GM23338 (cell line): ENCODE results near the gene LMF1. TPM values are rescaled to one million over a fixed set of nuclear protein-coding genes. Genes with fewer than 3 reads are reported as not detected.

Experiments used
- ATAC-seq: fragments of 200-7000 bp; cut with Tn5 transposase; 3 replicates; pipeline ENCODE4 v1.9.1; 2020
- DNase-seq: peaks from one replicate; pipeline ENCODE4 v3.0.0-alpha.2; 2015; ENCODE audit warnings: low spot score
- H2AFZ ChIP-seq: fragments of 200-600 bp; sonication (generic); 2 replicates; pipeline ENCODE4 v1.8.0; 2016; ENCODE audit warnings: antibody characterized with exemption, mild to moderate bottlenecking, moderate library complexity
- H3F3A ChIP-seq: fragments of 200-600 bp; sonication (generic); replicated peaks from 2 replicates; pipeline ENCODE4 v1.8.0; 2017; ENCODE audit warnings: antibody characterized with exemption, mixed run types, low read depth
- H3K27ac ChIP-seq: fragments of 200-600 bp; sonication (generic); 2 replicates; pipeline ENCODE4 v1.6.1; 2016; ENCODE audit warnings: low read depth
- H3K27me3 ChIP-seq: fragments of 200-600 bp; sonication (generic); 2 replicates; pipeline ENCODE4 v1.8.0; 2016; ENCODE audit warnings: mild to moderate bottlenecking, mixed run types, moderate library complexity; ENCODE audit not compliant: insufficient read depth
- H3K36me3 ChIP-seq: fragments of 200-600 bp; sonication (generic); 2 replicates; pipeline ENCODE4 v1.8.0; 2016; ENCODE audit warnings: mild to moderate bottlenecking; ENCODE audit not compliant: insufficient read depth
- H3K4me1 ChIP-seq: fragments of 200-600 bp; sonication (generic); 2 replicates; pipeline ENCODE4 v1.8.0; 2016; ENCODE audit warnings: mild to moderate bottlenecking, moderate library complexity; ENCODE audit not compliant: insufficient read depth
- H3K4me2 ChIP-seq: fragments of 200-600 bp; sonication (generic); 2 replicates; pipeline ENCODE4 v1.7.1; 2017; ENCODE audit warnings: mixed run types
- H3K4me3 ChIP-seq: fragments of 200-600 bp; sonication (generic); 2 replicates; pipeline ENCODE4 v1.6.1; 2016; ENCODE audit warnings: mixed run types
- H3K79me2 ChIP-seq: fragments of 200-600 bp; sonication (generic); replicated peaks from 2 replicates; pipeline ENCODE4 v1.8.0; 2017; ENCODE audit warnings: mild to moderate bottlenecking; ENCODE audit not compliant: insufficient read depth
- H3K9me2 ChIP-seq: fragments of 200-600 bp; sonication (generic); 2 replicates; pipeline ENCODE4 v1.8.0; 2017; ENCODE audit not compliant: insufficient read depth
- H4K20me1 ChIP-seq: fragments of 200-600 bp; sonication (generic); replicated peaks from 2 replicates; pipeline ENCODE4 v1.8.0; 2017; ENCODE audit warnings: mild to moderate bottlenecking; ENCODE audit not compliant: insufficient read depth
- H3K27ac Mint-ChIP-seq: 2 replicates; pipeline ENCODE4 v1.8.0; 2020; ENCODE audit warnings: inconsistent platforms, mild to moderate bottlenecking, moderate library complexity, mixed read lengths
- H3K27me3 Mint-ChIP-seq: 3 replicates; pipeline ENCODE4 v1.8.0; 2022; ENCODE audit warnings: low read depth, mild to moderate bottlenecking, moderate library complexity, mixed read lengths, inconsistent platforms; ENCODE audit not compliant: insufficient read depth, poor library complexity
- H3K36me3 Mint-ChIP-seq: 3 replicates; pipeline ENCODE4 v1.8.0; 2021; ENCODE audit warnings: low read depth, mild to moderate bottlenecking, inconsistent platforms, moderate library complexity, mixed read lengths
- H3K4me1 Mint-ChIP-seq: 3 replicates; pipeline ENCODE4 v1.8.0; 2020; ENCODE audit warnings: mild to moderate bottlenecking, inconsistent platforms, mixed read lengths
- H3K4me3 Mint-ChIP-seq: 3 replicates; pipeline ENCODE4 v1.8.0; 2021; ENCODE audit warnings: moderate library complexity, mild to moderate bottlenecking, inconsistent platforms, mixed read lengths
- H3K9me3 Mint-ChIP-seq: 3 replicates; pipeline ENCODE4 v1.8.0; 2020; ENCODE audit warnings: moderate library complexity, mild to moderate bottlenecking, inconsistent platforms, mixed read lengths
- CREB1 ChIP-seq: fragments of 250-450 bp; sonication (Bioruptor Pico); IDR thresholded peaks from 2 replicates; pipeline ENCODE4 v1.5.0; 2020; ENCODE audit warnings: low read depth, mild to moderate bottlenecking, moderate library complexity
- ETS1 ChIP-seq: IDR thresholded peaks from 2 replicates; pipeline ENCODE4 v1.6.1; 2016; ENCODE audit warnings: antibody characterized with exemption
- EZH2 ChIP-seq: fragments of 200-600 bp; sonication (generic); IDR thresholded peaks from one replicate; pipeline ENCODE4 v1.8.0; 2017; ENCODE audit warnings: antibody characterized with exemption, mild to moderate bottlenecking, low read depth; ENCODE audit not compliant: unreplicated experiment
- EZH2phosphoT487 ChIP-seq: fragments of 200-600 bp; sonication (generic); IDR thresholded peaks from one replicate; pipeline ENCODE4 v1.8.1; 2018; ENCODE audit warnings: antibody characterized with exemption; ENCODE audit not compliant: unreplicated experiment
- NANOG ChIP-seq: IDR thresholded peaks from 2 replicates; pipeline ENCODE4 v1.6.1; 2016; ENCODE audit warnings: antibody characterized with exemption, borderline replicate concordance
- POLR2AphosphoS5 ChIP-seq: IDR thresholded peaks from 2 replicates; pipeline ENCODE4 v1.6.1; 2016; ENCODE audit warnings: antibody characterized with exemption, low read depth
- REST ChIP-seq: IDR thresholded peaks from one replicate; pipeline ENCODE4 v1.6.1; 2018; ENCODE audit warnings: antibody characterized with exemption; ENCODE audit not compliant: unreplicated experiment
- STAT1 ChIP-seq: IDR thresholded peaks from one replicate; pipeline ENCODE4 v1.6.1; 2016; ENCODE audit warnings: antibody characterized with exemption; ENCODE audit not compliant: unreplicated experiment
- ZNF114 ChIP-seq: fragments of 250-450 bp; sonication (Bioruptor Pico); IDR thresholded peaks from 2 replicates; pipeline ENCODE4 v1.5.0; 2020; ENCODE audit warnings: mild to moderate bottlenecking, moderate library complexity
- ZNF331 ChIP-seq: fragments of 250-450 bp; sonication (Bioruptor Pico); IDR thresholded peaks from 2 replicates; pipeline ENCODE4 v1.5.0; 2020; ENCODE audit warnings: low read depth, mild to moderate bottlenecking, moderate library complexity
- ZNF462 ChIP-seq: fragments of 250-450 bp; sonication (Bioruptor Pico); IDR thresholded peaks from 2 replicates; pipeline ENCODE4 v1.5.0; 2020; ENCODE audit warnings: mild to moderate bottlenecking, moderate library complexity
- polyA plus RNA-seq: library from polyadenylated mRNA; unstranded; fragments of >200 nt; fragmentation: Nextera tagmentation; extraction: Ambion mirVana; gene quantifications from 2 replicates; pipeline ENCODE4 v1.2.1, GENCODE V29; 2016
- total RNA-seq: library from RNA; depleted of rRNA; stranded (reverse); fragments of >200 nt; shearing (Covaris generic); gene quantifications from 2 replicates; pipeline ENCODE4 v1.2.3, GENCODE V29; 2014

The LMF1 gene
- total and polyA plus RNA-seq, 2 experiments from 2014 or later: 4.2 to 10.1 TPM

- TF ChIP-seq EZH2 (no peak), NANOG (no peak), CREB1 (CRISPR knock-in tag) (no peak), ZNF114 (no peak), STAT1 (no peak)
Measured at GRCh38 chr16:825341-826061, 145.3 kb downstream of the LMF1 start (continued).

- H3K4me3 Mint-ChIP-seq: no peak overlapping the region
- no peak for ATAC-seq
- Histone ChIP-seq H2AFZ (no peak overlapping the region), H3K27me3 (no peaks in the 10 kb centered on the region), H3K4me2 (no peak overlapping the region), H3K27ac (no peak overlapping the region), H3K4me3 (no peak overlapping the region), H3K4me1 (no peaks in the 10 kb centered on the region), H3K36me3 (no peaks in the 10 kb centered on the region), H4K20me1 (no peaks in the 10 kb centered on the region), H3K9me2 (no peaks in the 10 kb centered on the region), H3K79me2 (no peaks in the 10 kb centered on the region), H3F3A (no peaks in the 10 kb centered on the region)
- no peak for DNase-seq
- peaks cover 5% of the 10 kb centered on the region for H3K27me3 Mint-ChIP-seq
- no peaks in the 10 kb centered on the region for H3K9me3 Mint-ChIP-seq
- no peaks in the 10 kb centered on the region for H3K36me3 Mint-ChIP-seq
- no peak overlapping the region for H3K27ac Mint-ChIP-seq
- TF ChIP-seq EZH2 (no peak), CREB1 (CRISPR knock-in tag) (no peak), ZNF331 (no peak), ZNF114 (no peak), ETS1 (no peak), ZNF462 (no peak), STAT1 (no peak), EZH2phosphoT487 (no peak), REST (no peak), NANOG (no peak), POLR2AphosphoS5 (no peak)
- no peaks in the 10 kb centered on the region; the same call in 1 of the 3 replicates for H3K4me1 Mint-ChIP-seq
Measured at GRCh38 chr16:824601-825000, 146.2 kb downstream of the LMF1 start.
